A549 (cell line): Measurements from ENCODE around the gene SLC1A1.

Source experiments
- CHD4 ChIP-seq: fragments of 200-600 bp; sonication (generic); IDR thresholded peaks from 2 replicates; pipeline ENCODE4 v1.6.1; 2016; ENCODE audit warnings: antibody characterized with exemption, mild to moderate bottlenecking, borderline replicate concordance
- CTCF ChIP-seq: fragments of >200 bp; sonication (Bioruptor Twin); formaldehyde crosslinking; IDR thresholded peaks from 3 replicates; pipeline ENCODE4 v1.5.1; 2016
- ELK1 ChIP-seq: fragments of 150-350 bp; IDR thresholded peaks from 2 replicates; pipeline ENCODE4 v1.6.1; 2014; ENCODE audit warnings: low read depth, mild to moderate bottlenecking, low read length
- HMGXB4 ChIP-seq: fragments of 250-450 bp; sonication (Bioruptor Pico); IDR thresholded peaks from 2 replicates; pipeline ENCODE4 v1.5.0; 2021; ENCODE audit warnings: mild to moderate bottlenecking, moderate library complexity, borderline replicate concordance
- PBX3 ChIP-seq: IDR thresholded peaks from 2 replicates; pipeline ENCODE4 v1.6.1; 2012
- POLR2A ChIP-seq: IDR thresholded peaks from 2 replicates; pipeline ENCODE4 v1.6.1; 2012; ENCODE audit warnings: mild to moderate bottlenecking, low read length
- RAD21 ChIP-seq, 2 experiments: fragments of >200 bp in 1 of 2; sonication (Bioruptor Twin) in 1 of 2; formaldehyde crosslinking in 1 of 2; IDR thresholded peaks in 1 of 2; conservative IDR thresholded peaks in 1 of 2; 2 replicates in 1 of 2; 3 replicates in 1 of 2; pipeline ENCODE4 v1.6.1; 2012 to 2018; ENCODE audit warnings: inconsistent platforms in 1 of 2
- REST ChIP-seq: fragments of 200-600 bp; sonication (generic); IDR thresholded peaks from 2 replicates; pipeline ENCODE4 v1.6.1; 2016; ENCODE audit warnings: antibody characterized with exemption, mild to moderate bottlenecking, moderate library complexity

GRCh38 chr9:4508246-4508906 lies 18.1 kb downstream of the SLC1A1 start:
- TF ChIP-seq CTCF (no peak), ELK1 (no peak), RAD21 (conservative IDR thresholded peaks at IDR 0.05 in 1 of 2, IDR thresholded peaks at IDR 0.05 in 1 of 2) (no peak), PBX3 (no peak), REST (no peak), HMGXB4 (CRISPR knock-in tag) (no peak), POLR2A (no peak), CHD4 (no peak)
